Measurements from ENCODE around the gene ANK3.

The ANK3 gene

GRCh38 chr10:60291344-60291930 is 98.2 kb downstream of the ANK3 start:
- ChIA-PET POLR2A (ENCODE audit: low non-redundant PET) (no interaction called here), CTCF (no interaction called here)
- no peak for TF ChIP-seq CTCF (conservative IDR thresholded peaks at IDR 0.05; ENCODE audit: low read depth)
- no peak for DNase-seq (ENCODE audit: low spot score)
- H3K27ac ChIP-seq = no peak overlapping the region

GRCh38 chr10:60290558-60290957 is 99.1 kb downstream of the ANK3 start:
- ChIA-PET POLR2A (ENCODE audit: low non-redundant PET) (interaction anchor here (0.7 kb wide), 1 partner anchor 9 kb away, joined by 4 read pairs; no protein-coding TSS in a partner anchor), CTCF (no interaction called here)
- no peak overlapping the region for H3K27ac ChIP-seq
- TF ChIP-seq CTCF (conservative IDR thresholded peaks at IDR 0.05; ENCODE audit: low read depth) = no peak
- DNase-seq (ENCODE audit: low spot score) = no peak

GRCh38 chr10:60289800-60290199 is 99.9 kb downstream of the ANK3 start:
- TF ChIP-seq CTCF (conservative IDR thresholded peaks at IDR 0.05; ENCODE audit: low read depth) = no peak
- DNase-seq (ENCODE audit: low spot score) = no peak
- ChIA-PET CTCF (no interaction called here), POLR2A (ENCODE audit: low non-redundant PET) (no interaction called here)
- no peak overlapping the region for H3K27ac ChIP-seq

GRCh38 chr10:60288256-60288655 is 101.4 kb downstream of the ANK3 start:
- DNase-seq (ENCODE audit: low spot score) = no peak
- no peak for TF ChIP-seq CTCF (conservative IDR thresholded peaks at IDR 0.05; ENCODE audit: low read depth)
- ChIA-PET POLR2A (ENCODE audit: low non-redundant PET) (no interaction called here), CTCF (interaction anchor here (0.6 kb wide), 1 partner anchor 9 kb away, joined by 3 read pairs; no protein-coding TSS in a partner anchor)
- no peak overlapping the region for H3K27ac ChIP-seq

- POLR2A ChIA-PET (ENCODE audit: low non-redundant PET) = no interaction called here
- CTCF ChIA-PET = no interaction called here
- DNase-seq (ENCODE audit: low spot score) = no peak
- no peak for TF ChIP-seq CTCF (conservative IDR thresholded peaks at IDR 0.05; ENCODE audit: low read depth)
- H3K27ac ChIP-seq = no peak overlapping the region
Observed at GRCh38 chr10:60286559-60286958, 103.1 kb downstream of the ANK3 start.

- DNase-seq (ENCODE audit: low spot score) = no peak
- POLR2A ChIA-PET (ENCODE audit: low non-redundant PET) = no interaction called here
- TF ChIP-seq CTCF (conservative IDR thresholded peaks at IDR 0.05; ENCODE audit: low read depth) = no peak
- CTCF ChIA-PET = no interaction called here
- no peak overlapping the region for H3K27ac ChIP-seq
Observed at GRCh38 chr10:60283397-60283796, 106.3 kb downstream of the ANK3 start.

Data from RWPE1 (cell line).